ENCODE data around the gene ZNF275.

Gene ZNF275

DNA sequence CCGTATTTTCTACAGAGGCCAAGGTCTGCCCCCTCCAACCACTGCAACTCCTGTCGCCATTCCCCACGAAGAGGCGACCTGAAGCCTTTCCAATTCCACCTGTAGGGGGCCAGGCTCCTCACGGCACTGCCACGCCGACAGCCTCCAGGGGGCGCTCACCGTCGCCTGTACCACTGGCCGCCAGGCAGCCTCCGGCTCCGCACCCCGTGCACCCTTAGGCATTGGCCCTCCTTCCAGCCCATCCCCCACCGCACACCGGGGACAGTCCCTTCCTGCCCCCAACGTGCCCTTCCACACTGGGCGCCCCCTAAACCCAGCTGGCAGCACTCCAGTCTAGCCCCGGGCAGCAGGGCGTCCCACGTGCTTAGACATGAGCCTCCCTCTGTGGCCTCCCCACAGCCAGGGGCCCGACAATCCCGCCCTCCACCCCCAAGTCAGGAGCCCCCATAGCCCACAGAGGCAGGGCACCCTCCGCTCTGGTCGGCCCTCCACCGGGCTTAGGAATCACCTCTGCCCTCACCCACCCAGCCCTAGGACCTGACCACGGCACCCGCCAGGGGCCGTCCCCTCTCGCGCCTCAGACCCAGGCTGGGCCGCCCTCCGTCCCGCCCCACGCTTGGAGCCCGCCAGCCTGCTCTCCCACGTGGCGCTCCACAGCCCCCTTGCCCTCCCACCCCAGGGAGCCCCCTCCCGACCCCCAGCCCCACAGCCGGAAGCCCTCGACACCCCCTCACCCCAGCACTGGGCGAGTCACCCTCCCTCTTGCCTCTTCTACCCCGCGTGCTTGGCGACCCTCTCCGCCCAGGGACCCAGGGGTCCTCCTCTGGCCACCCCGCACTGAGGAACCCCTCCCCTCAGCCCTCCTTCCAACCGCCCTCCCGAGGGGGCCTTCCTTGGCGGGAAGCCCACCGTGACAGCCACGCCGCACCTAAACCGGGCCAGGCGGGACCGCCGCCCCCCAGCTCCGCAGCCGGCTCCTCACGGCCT, 66.5 kb downstream of the ZNF275 start:
- H3K27me3 ChIP-seq (ENCODE audit: low read length), result no peaks in the 10 kb centered on the region
- H3K79me2 ChIP-seq (ENCODE audit: insufficient read depth, low read length), result no peaks in the 10 kb centered on the region
- H3F3A ChIP-seq (ENCODE audit: insufficient read depth), result no peaks in the 10 kb centered on the region
- no peaks in the 10 kb centered on the region for H3K9me2 ChIP-seq (replicated peaks; ENCODE audit: insufficient read depth, low read length)
- no peaks in the 10 kb centered on the region for H3K36me3 ChIP-seq (ENCODE audit: low read length)
- H3K27ac ChIP-seq (ENCODE audit: low read depth, low read length), result no peak overlapping the region
- H3K9me3 ChIP-seq (ENCODE audit: insufficient read depth, low read length), result no peaks in the 10 kb centered on the region
- TF ChIP-seq, protein P1, sequence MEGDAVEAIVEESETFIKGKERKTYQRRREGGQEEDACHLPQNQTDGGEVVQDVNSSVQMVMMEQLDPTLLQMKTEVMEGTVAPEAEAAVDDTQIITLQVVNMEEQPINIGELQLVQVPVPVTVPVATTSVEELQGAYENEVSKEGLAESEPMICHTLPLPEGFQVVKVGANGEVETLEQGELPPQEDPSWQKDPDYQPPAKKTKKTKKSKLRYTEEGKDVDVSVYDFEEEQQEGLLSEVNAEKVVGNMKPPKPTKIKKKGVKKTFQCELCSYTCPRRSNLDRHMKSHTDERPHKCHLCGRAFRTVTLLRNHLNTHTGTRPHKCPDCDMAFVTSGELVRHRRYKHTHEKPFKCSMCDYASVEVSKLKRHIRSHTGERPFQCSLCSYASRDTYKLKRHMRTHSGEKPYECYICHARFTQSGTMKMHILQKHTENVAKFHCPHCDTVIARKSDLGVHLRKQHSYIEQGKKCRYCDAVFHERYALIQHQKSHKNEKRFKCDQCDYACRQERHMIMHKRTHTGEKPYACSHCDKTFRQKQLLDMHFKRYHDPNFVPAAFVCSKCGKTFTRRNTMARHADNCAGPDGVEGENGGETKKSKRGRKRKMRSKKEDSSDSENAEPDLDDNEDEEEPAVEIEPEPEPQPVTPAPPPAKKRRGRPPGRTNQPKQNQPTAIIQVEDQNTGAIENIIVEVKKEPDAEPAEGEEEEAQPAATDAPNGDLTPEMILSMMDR (IDR thresholded peaks at IDR 0.05; ENCODE audit: insufficient read depth, low read length, poor library complexity, severe bottlenecking), result peak; percentile 93
- TF ChIP-seq EZH2phosphoT487 (conservative IDR thresholded peaks at IDR 0.05; ENCODE audit: low read length), result no peak
- H3K4me2 ChIP-seq (ENCODE audit: low read depth, low read length, poor library complexity, severe bottlenecking), result no peak overlapping the region
- H4K20me1 ChIP-seq (ENCODE audit: low read depth, low read length), result no peaks in the 10 kb centered on the region
- H2AFZ ChIP-seq (ENCODE audit: low read depth, low read length, severe bottlenecking), result no peak overlapping the region
- H3K4me3 ChIP-seq (ENCODE audit: insufficient read depth, low read length, poor library complexity, severe bottlenecking), result no peak overlapping the region
- H3K9ac ChIP-seq (ENCODE audit: low read length), result no peak overlapping the region

DNA sequence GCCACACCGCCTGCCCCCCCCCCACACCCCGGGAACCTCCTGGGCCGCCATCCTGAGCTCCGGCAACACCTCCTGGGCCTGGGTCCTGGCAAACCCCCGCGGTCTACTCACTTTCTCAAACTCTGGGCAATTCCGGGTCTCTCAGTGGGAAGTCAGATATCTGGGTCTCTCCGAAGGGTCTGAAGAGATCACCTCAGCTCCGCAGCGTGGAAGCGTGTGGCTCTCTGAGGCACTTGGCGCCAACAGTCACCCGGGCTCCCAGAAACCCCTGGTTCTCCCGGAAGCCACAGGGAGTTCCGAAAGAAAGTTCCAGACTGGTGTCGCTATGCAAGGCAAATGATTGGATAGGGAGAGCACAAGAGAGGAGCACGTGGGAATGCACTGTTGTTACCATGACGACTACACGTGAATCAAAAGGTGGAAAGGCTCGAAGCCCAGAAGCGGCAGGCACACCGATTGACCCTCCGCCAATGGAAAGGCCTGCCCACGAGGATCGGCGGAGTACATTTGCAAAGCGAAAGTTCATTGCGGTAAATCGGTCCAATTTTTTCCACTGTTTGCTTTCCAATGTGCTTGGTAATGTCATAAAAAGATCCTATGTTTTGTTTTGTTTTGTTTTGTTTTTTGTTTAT, 67.3 kb downstream of the ZNF275 start, which contains the start of gene PNMA6E:
Gene PNMA6E (minus strand): TSS at position 218 of the 632 bp plus-strand sequence. CDS start 2,501 bp downstream, outside the sequence.
- Histone ChIP-seq H3K4me2 (ENCODE audit: low read depth, low read length, poor library complexity, severe bottlenecking) (no peak within 1 kb of the TSS), H3K4me3 (ENCODE audit: insufficient read depth, low read length, poor library complexity, severe bottlenecking) (no peak within 1 kb of the TSS), H3K79me2 (ENCODE audit: insufficient read depth, low read length) (no peaks in the 10 kb centered on the region), H2AFZ (ENCODE audit: low read depth, low read length, severe bottlenecking) (no peak within 1 kb of the TSS), H3K27me3 (ENCODE audit: low read length) (no peaks in the 10 kb centered on the region), H3K9ac (ENCODE audit: low read length) (no peak within 1 kb of the TSS), H3K9me2 (replicated peaks; ENCODE audit: insufficient read depth, low read length) (no peaks in the 10 kb centered on the region), H3F3A (ENCODE audit: insufficient read depth) (no peaks in the 10 kb centered on the region), H3K9me3 (ENCODE audit: insufficient read depth, low read length) (no peaks in the 10 kb centered on the region), H3K27ac (ENCODE audit: low read depth, low read length) (no peak within 1 kb of the TSS), H3K36me3 (ENCODE audit: low read length) (no peaks in the 10 kb centered on the region), H4K20me1 (ENCODE audit: low read depth, low read length) (no peaks in the 10 kb centered on the region)
- TF ChIP-seq, protein P1 (IDR thresholded peaks at IDR 0.05; ENCODE audit: insufficient read depth, low read length, poor library complexity, severe bottlenecking), result no peak
- TF ChIP-seq EZH2phosphoT487 (conservative IDR thresholded peaks at IDR 0.05; ENCODE audit: low read length), result no peak

Measured in SU-DHL-6 (cell line).